OCI-M2 (cell line): Measurements from ENCODE around the gene POLG2.
"Not testable (repeated sequence)": the region's sequence is repeated elsewhere in the genome, so short reads cannot be mapped to it uniquely, and the experiment has no call there.

Experiments used
- DNase-seq: peaks from one replicate; lab custom pipeline; 2025; ENCODE audit not compliant: unreplicated experiment; lab: John Stamatoyannopoulos, UW

The POLG2 gene

DNA sequence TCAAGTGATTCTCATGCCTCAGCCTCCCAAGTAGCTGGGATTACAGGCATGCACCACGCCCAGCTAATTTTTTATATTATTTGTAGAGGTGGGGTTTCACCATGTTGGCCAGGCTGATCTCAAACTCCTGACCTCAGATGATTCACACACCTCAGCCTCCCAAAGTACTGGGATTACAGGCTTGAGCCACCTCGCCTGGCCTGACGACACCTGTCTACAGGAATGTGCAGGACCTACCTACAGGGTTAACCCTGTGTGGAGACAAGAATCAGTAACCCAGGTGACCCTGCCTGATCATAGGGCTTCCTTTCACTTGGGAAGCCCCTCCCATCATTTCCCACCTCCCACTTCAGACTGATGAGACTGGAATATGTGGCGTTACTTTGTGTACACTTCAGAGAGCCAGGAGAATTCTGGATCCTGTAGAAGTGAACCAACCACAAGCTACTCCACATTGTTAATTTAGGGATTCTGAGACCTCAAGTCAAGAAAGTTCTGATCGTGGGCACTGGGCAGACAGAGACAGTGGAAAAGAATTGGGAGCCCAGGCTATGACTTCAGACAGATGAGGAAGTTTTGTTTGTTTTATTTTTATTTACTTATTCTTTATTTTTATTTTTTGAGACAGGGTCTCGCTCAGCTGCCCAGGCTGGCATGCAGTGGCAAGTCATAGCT is 53.6 kb downstream of the POLG2 start:
- DNase-seq: no peak

DNA sequence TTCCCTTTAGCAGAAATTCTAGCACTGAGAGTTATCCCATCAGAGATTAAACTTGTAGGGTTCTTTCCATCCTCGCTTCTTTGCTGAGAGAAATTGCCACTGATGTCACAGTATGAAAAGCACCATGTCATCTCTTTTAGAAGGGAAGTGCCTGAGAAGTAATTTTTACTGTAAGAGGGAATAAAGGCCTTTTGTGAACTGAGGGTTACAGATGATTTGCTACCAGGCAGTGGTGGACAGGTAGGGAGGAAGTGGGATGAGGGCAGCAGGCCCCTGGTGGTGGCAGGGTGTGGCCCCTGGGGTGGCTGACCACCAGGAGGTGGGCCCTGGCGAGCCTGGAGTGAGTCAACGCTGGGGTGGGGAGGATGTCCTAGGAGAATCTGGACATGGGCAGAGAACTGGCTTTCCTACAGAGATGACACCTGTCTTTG is 54.3 kb downstream of the POLG2 start:
- no peak for DNase-seq

DNA sequence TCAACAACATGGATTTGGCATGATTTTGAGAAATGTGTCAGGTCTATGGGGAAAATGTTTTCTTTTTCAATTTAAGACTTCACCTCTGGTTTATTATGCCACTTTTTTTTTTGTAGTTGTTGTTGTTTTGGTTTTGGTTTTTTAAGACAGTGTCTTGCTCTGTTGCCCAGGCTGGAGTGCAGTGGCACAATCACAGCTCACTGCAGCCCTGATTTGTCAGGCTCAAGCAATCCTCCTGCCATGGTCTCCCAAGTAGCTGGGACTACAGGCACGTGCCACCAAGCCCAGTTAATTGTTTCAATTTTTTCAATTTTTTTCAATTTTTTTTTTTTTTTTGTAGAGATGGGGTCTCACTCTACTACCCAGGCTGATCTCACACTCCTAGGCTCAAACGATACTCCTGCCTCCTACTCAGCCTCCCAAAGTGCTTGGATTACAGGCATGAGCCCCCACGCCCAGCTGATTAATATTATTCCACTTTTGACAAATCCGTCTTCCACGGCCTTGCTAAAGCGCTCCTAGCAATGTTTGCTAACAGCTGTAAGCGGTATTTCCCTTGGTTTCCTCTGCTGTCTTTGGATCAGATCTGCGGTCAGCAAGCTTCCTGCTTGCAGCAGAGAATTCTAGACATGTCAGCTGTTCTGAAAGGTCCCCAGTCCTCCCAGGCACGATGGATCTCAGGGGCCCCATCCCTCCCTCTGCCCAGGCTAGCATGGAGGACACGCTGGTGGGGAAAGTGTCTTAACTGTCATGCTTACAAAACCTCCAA is 54.9 kb downstream of the POLG2 start:
- DNase-seq: no peak

DNA sequence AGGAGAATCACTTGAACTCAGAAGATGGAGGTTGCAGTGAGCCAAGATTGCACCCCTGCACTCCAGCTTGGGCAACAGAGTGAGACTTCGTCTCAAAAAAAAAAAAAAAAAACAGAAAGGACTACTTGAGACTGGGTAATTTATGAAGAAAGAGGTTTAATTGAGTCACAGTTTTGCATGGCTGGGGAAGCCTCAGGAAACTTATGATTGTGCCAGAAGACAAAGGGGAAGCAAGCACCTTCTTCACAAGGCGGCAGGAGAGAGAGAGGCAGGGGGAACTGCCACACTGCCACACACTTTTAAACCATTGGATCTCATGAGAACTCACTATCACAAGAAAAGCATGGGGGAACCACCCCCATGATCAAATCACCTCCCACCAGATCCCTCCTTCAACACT is 56.9 kb downstream of the POLG2 start:
- DNase-seq: no peak

DNA sequence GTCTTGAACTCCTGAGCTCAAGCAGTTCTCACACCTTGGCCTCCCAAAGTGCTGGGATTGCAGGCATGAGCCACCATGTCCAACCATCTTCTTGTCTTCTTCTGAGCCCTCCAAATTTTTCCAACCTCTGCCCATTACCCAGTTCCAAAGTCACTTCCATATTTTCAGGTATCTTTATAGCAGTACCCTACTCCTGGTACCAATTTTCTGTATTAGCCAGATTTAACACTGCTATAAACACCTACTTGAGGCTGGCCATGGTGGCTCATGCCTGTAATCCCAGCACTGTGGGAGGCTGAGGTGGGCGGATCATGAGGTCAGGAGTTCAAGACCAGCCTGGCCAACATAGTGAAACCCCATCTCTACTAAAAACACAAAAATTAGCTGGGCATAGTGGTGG is 57.3 kb downstream of the POLG2 start:
- DNase-seq: not testable (repeated sequence)

DNA sequence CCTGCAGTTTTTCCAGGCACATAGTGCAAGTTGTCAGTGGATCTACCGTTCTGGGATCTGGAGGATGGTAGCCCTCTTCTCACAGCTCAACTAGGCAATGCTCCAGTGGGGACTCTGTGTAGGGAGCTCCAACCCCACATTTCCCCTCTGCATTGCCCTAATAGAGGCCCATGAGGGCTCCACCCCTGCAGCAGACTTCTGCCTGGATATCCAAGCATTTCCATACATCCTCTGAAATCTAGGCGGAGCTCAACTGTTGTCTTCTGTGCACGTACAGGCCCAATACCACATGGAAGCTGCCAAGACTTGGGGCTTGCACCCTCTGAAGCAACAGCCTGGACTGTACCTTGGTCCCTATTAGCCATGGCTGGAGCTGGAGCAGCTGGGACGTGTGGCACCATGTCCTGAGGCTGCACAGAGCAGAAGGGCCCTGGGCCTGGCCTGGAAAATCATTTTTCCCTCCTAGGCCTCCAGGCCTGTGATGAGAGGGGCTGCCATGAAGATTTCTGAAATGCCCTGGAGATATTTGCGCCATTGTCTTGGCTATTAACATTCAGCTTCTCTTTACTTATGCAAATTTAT is 58.8 kb downstream of the POLG2 start:
- no peak for DNase-seq

DNA sequence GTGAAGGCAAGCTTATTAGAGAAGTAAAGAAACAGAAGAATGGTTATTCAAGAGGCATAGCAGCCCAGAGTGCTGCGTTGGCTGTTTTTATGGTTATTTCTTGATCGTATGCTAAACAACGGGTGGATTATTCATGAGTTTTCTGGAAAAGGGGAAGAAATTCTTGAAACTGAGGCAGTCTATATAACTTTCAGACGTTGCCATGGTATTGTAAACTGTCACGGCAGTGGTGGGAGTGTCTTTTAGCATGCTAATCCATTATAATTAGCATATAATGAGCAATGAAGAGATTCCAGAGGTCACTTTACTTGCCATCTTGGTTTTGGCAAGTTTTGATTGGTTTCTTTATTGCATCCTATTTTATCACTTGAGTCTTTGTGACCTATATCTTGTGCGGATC is 65.3 kb downstream of the POLG2 start:
- no peak for DNase-seq

DNA sequence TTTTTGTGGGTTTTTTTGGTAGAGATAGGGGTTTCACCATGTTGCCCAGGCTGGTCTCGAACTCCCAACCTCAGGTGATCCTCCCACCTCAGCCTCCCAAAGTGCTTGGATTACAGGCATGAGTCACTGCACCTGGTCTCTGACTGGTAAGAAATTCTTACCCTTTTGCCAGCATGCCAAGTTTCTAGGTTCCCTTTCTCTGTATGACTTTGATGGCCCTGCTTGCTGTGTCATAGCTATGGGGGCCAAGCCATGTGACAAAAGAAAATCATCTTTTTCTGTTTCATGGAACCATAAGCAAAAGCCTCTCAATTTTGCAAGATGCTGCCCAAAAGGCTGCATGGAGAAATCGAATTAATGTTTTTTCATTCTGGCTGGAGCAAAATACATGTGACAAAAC is 66.8 kb downstream of the POLG2 start:
- DNase-seq: not testable (repeated sequence)

DNA sequence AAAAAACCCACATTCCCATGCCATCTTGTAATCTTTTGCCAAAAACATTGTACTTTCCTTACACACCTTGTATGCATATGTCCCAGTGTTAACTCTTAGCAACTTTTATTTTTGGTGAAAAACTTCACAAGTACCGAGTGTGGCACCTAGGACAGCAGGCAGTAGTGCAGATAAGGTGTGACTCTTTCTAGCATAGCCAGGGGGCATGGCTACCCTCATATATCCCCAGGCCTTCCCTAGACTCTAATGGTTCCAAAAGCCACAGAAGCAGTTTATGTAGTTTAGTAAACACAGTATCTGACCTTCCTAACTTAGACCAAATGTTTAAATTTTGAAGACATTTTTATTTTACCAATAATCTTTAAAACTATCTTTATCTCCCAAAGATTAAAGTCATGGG is 68.4 kb downstream of the POLG2 start:
- DNase-seq: no peak
